T-helper 2 cell (primary cell): ENCODE results near the gene KCNC4.

Source experiments
- DNase-seq, 5 experiments: peaks; one replicate each; pipeline versions ENCODE4 v3.0.0 to v3.0.0-alpha.2; 2012 to 2022

KCNC4 gene

DNA sequence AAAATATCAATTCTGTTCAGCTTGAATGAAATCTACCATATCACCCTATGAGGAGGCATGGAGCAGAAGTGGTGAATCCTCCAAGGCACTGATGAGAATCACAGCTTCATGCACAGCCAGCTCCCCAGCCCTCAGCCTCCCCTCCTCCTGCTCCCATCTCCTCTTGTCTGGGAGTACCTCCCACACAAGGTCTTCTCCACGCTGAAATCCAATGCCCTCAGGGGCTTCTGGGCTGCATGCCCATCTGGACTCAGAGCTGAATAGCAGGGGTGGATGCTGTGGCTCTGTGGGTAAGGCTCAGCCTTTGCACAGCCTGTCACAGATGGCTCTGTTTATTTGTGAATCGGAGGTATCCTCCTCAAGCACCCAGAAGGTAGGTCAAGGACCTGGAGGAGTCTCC, 48.6 kb downstream of the KCNC4 start:
- DNase-seq = no peak

GRCh38 chr1:110259770-110260169, 49.7 kb downstream of the KCNC4 start:
- no peak for DNase-seq
